MM.1S (cell line): ENCODE measurements around the gene SLC4A3.

ENCODE experiments used
- DNase-seq: peaks from one replicate; pipeline ENCODE4 v3.0.0-alpha.2; 2015
- H2AFZ ChIP-seq: fragments of 300-600 bp; sonication (generic); 2 replicates; pipeline ENCODE4 v1.6.0; 2016; ENCODE audit warnings: antibody characterized with exemption, low read length
- H3F3A ChIP-seq: fragments of 300-600 bp; sonication (generic); 2 replicates; pipeline ENCODE4 v1.6.1; 2016; ENCODE audit warnings: mild to moderate bottlenecking, antibody characterized with exemption, low read length, moderate library complexity, mixed read lengths; ENCODE audit not compliant: insufficient read depth
- H3K27ac ChIP-seq: fragments of 300-600 bp; sonication (generic); 2 replicates; pipeline ENCODE4 v1.5.1; 2016; ENCODE audit warnings: mild to moderate bottlenecking, low read length
- H3K27me3 ChIP-seq: fragments of 300-600 bp; sonication (generic); replicated peaks from 2 replicates; pipeline ENCODE4 v1.6.0; 2016; ENCODE audit warnings: low read length; ENCODE audit not compliant: insufficient read depth
- H3K36me3 ChIP-seq: fragments of 300-600 bp; sonication (generic); replicated peaks from 2 replicates; pipeline ENCODE4 v1.6.1; 2016; ENCODE audit warnings: mild to moderate bottlenecking, low read length, mixed read lengths; ENCODE audit not compliant: insufficient read depth
- H3K4me1 ChIP-seq: fragments of 300-600 bp; sonication (generic); 2 replicates; pipeline ENCODE4 v1.6.1; 2016; ENCODE audit warnings: low read length, mixed read lengths
- H3K4me2 ChIP-seq: fragments of 300-600 bp; sonication (generic); 2 replicates; pipeline ENCODE4 v1.6.0; 2016; ENCODE audit warnings: low read depth, low read length
- H3K4me3 ChIP-seq: fragments of 300-600 bp; sonication (generic); 2 replicates; pipeline ENCODE4 v1.5.1; 2016; ENCODE audit warnings: low read length, mixed read lengths
- H3K79me2 ChIP-seq: fragments of 300-600 bp; sonication (generic); 2 replicates; pipeline ENCODE4 v1.6.1; 2016; ENCODE audit warnings: mixed run types, low read length, mixed read lengths
- H3K9ac ChIP-seq: fragments of 300-600 bp; sonication (generic); 2 replicates; pipeline ENCODE4 v1.6.1; 2016; ENCODE audit warnings: low read length, mixed read lengths
- H3K9me2 ChIP-seq: fragments of 300-600 bp; sonication (generic); replicated peaks from 2 replicates; pipeline ENCODE4 v1.6.1; 2016; ENCODE audit warnings: mild to moderate bottlenecking, low read length, mixed read lengths; ENCODE audit not compliant: insufficient read depth
- H3K9me3 ChIP-seq: fragments of 300-600 bp; sonication (generic); replicated peaks from 2 replicates; pipeline ENCODE4 v1.6.1; 2016; ENCODE audit warnings: mild to moderate bottlenecking, low read length, mixed read lengths; ENCODE audit not compliant: insufficient read depth
- H4K20me1 ChIP-seq: fragments of 300-600 bp; sonication (generic); 2 replicates; pipeline ENCODE4 v1.6.1; 2016; ENCODE audit warnings: mild to moderate bottlenecking, low read length, moderate library complexity, mixed read lengths; ENCODE audit not compliant: insufficient read depth
- EZH2 ChIP-seq: fragments of 300-600 bp; sonication (generic); optimal IDR thresholded peaks from 2 replicates; pipeline ENCODE3; 2017; ENCODE audit warnings: low read depth, mild to moderate bottlenecking, antibody characterized with exemption, low read length, mixed read lengths
- EZH2phosphoT487 ChIP-seq: fragments of 300-600 bp; sonication (generic); IDR thresholded peaks from 2 replicates; pipeline ENCODE4 v1.6.1; 2018; ENCODE audit warnings: antibody characterized with exemption, low read length
- TF ChIP-seq, protein P1 (sequence below): fragments of 300-600 bp; sonication (generic); IDR thresholded peaks from 2 replicates; pipeline ENCODE4 v1.5.1; 2016; ENCODE audit warnings: antibody characterized with exemption, low read length, mixed read lengths

Gene SLC4A3

DNA sequence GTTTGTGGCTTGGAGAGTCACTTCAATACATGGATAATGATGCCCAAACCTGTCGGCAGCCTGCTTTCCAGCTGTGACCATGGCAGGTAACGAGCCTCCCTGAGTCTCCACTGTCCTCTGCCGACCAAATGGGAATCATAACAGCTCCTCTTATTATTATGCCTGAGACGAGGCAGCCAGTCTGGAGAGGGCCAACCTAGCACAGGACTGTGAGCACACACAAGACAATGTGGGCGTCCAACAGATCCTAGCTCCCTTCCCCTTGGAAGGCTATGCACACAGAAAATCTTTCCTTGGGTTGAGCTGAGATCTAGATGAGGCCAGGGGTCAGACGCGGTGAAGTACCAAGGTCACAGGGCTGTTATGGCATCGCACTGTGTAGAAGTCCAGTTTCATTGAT lies 890 bp upstream of the SLC4A3 start:
- Histone ChIP-seq H3K79me2 (no peaks in the 10 kb centered on the region), H3K9ac (no peak overlapping the region), H3K4me3 (no peak overlapping the region), H3K36me3 (no peaks in the 10 kb centered on the region), H3K4me2 (no peak overlapping the region), H3K9me3 (no peaks in the 10 kb centered on the region), H3K9me2 (no peaks in the 10 kb centered on the region), H3F3A (no peaks in the 10 kb centered on the region), H2AFZ (no peak overlapping the region), H3K27ac (no peak overlapping the region), H3K27me3 (peaks cover 70% of the 10 kb centered on the region), H3K4me1 (no peaks in the 10 kb centered on the region), H4K20me1 (no peaks in the 10 kb centered on the region)
- TF ChIP-seq EZH2 (no peak), EZH2phosphoT487 (no peak)
- TF ChIP-seq, protein P1, sequence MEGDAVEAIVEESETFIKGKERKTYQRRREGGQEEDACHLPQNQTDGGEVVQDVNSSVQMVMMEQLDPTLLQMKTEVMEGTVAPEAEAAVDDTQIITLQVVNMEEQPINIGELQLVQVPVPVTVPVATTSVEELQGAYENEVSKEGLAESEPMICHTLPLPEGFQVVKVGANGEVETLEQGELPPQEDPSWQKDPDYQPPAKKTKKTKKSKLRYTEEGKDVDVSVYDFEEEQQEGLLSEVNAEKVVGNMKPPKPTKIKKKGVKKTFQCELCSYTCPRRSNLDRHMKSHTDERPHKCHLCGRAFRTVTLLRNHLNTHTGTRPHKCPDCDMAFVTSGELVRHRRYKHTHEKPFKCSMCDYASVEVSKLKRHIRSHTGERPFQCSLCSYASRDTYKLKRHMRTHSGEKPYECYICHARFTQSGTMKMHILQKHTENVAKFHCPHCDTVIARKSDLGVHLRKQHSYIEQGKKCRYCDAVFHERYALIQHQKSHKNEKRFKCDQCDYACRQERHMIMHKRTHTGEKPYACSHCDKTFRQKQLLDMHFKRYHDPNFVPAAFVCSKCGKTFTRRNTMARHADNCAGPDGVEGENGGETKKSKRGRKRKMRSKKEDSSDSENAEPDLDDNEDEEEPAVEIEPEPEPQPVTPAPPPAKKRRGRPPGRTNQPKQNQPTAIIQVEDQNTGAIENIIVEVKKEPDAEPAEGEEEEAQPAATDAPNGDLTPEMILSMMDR = no peak
- DNase-seq = no peak

DNA sequence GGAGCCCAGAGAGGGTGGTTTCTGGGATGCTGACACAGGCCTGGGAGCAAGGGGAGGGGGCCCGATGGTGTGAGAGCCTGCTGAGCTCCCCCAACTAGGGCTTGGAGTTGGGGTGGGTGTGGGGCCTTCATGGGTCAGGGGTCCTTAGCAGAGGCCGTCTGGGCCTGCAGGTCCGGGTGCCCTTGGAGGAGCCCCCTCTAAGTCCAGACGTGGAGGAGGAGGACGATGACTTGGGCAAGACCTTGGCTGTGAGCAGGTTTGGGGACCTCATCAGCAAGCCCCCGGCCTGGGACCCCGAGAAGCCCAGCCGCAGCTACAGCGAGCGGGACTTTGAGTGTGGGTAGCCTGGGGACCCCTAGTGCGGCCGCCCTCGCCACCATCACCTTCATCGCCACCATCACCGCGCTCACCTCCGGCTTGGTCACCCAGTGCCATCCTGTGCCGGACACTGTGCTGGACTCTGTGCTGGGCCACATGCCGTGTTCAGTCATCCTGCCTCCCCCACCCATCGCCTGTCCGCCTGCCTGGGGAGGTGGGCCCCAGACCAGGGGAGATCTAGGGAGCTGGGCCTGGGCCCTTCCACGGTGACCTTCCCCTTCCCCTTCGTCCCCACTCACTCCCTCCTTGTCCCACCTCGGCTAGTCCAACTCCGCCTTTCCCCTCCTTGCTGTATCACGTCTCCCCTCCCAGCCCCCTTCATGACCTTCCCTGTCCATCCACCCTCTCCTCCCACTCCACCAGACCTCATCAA lies 980 bp downstream of the SLC4A3 start:
- Histone ChIP-seq H4K20me1 (no peaks in the 10 kb centered on the region), H3K4me3 (no peak overlapping the region), H3F3A (no peaks in the 10 kb centered on the region), H3K4me2 (no peak overlapping the region), H3K27me3 (peaks cover 80% of the 10 kb centered on the region), H3K9me3 (no peaks in the 10 kb centered on the region), H3K36me3 (no peaks in the 10 kb centered on the region), H3K9me2 (no peaks in the 10 kb centered on the region), H3K9ac (no peak overlapping the region), H2AFZ (no peak overlapping the region), H3K79me2 (no peaks in the 10 kb centered on the region), H3K27ac (no peak overlapping the region), H3K4me1 (no peaks in the 10 kb centered on the region)
- TF ChIP-seq EZH2phosphoT487 = no peak
- TF ChIP-seq, protein P1 = no peak
- TF ChIP-seq EZH2 = no peak
- DNase-seq = no peak

DNA sequence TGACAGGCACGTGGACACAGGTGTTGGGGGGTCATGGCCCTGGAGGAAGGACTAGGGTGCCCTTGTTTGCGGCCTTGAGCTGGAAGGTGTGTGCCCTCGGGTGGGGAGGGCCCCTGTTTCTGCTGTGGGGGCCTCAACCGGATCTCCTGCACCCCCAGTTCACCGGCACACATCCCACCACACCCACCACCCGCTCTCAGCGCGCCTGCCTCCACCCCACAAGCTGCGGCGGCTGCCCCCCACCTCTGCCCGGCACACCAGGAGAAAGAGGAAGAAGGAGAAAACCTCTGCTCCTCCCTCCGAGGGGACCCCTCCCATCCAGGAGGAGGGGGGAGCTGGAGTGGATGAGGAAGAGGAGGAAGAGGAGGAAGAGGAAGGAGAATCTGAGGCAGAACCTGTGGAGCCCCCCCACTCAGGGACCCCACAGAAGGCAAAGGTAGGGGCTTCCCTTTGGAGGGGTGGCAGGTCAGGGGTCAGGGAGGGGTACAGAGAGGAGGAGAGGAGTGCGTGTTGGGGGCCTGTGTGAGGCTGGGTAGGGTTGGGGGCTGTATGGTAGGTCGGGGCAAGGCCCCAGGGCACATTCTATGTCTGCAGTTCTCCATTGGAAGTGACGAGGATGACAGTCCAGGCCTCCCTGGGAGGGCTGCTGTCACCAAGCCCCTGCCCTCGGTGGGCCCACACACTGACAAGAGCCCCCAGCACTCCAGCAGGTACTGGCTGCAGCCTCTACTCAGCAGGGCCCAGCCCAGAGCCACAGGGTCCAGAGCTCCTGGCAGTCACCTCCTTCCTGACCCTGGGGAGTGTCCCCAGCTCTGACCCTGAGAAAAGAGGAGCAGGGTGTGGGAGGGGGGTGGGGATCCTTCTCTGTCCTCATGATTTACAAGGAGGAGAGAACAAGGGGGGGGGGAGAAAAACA lies 1.8 kb downstream of the SLC4A3 start:
- H3F3A ChIP-seq = no peaks in the 10 kb centered on the region
- H3K4me1 ChIP-seq = no peaks in the 10 kb centered on the region
- no peak overlapping the region for H3K9ac ChIP-seq
- no peaks in the 10 kb centered on the region for H3K36me3 ChIP-seq
- H3K27me3 ChIP-seq = peaks cover 81% of the 10 kb centered on the region
- no peak overlapping the region for H3K4me2 ChIP-seq
- H3K27ac ChIP-seq = no peak overlapping the region
- no peaks in the 10 kb centered on the region for H3K79me2 ChIP-seq
- no peaks in the 10 kb centered on the region for H3K9me2 ChIP-seq
- DNase-seq = no peak
- H4K20me1 ChIP-seq = no peaks in the 10 kb centered on the region
- TF ChIP-seq, protein P1 = no peak
- TF ChIP-seq EZH2 (no peak), EZH2phosphoT487 (no peak)
- no peaks in the 10 kb centered on the region for H3K9me3 ChIP-seq
- H2AFZ ChIP-seq = no peak overlapping the region
- H3K4me3 ChIP-seq = no peak overlapping the region
